Naive thymus-derived CD4-positive, alpha-beta T cell (primary cell): ENCODE results near the gene APPBP2. TPM values are rescaled to one million over a fixed set of nuclear protein-coding genes. Genes with fewer than 3 reads are reported as not detected.

ENCODE experiments used
- ATAC-seq: fragments of 150-1000 bp; cut with Tn5 transposase; 2 replicates; pipeline ENCODE4 v1.10.0; 2021; ENCODE audit warnings: mild to moderate bottlenecking, moderate library complexity
- CTCF ChIA-PET: fragments of 350-600 bp; sonication (Branson Sonifier 250); formaldehyde crosslinking; loops from one replicate; lab custom pipeline; 2021; ENCODE audit warnings: antibody characterized with exemption; lab: Charles Lee
- POLR2A ChIA-PET: fragments of 350-600 bp; sonication (Branson Sonifier 250); formaldehyde crosslinking; loops from one replicate; lab custom pipeline; 2021; ENCODE audit warnings: antibody characterized with exemption, inconsistent platforms; lab: Charles Lee
- DNase-seq, 9 donors: peaks; one replicate each; pipeline versions ENCODE4 v3.0.0 to v3.0.0-alpha.2; 2020 to 2022; ENCODE audit warnings: mixed read lengths in 1 of 9
- H3K27ac ChIP-seq: one replicate; pipeline ENCODE4 v1.7.0; 2013; ENCODE audit warnings: mild to moderate bottlenecking, low read depth, low read length, moderate library complexity
- H3K27me3 ChIP-seq, 2 donors: one replicate each; pipeline ENCODE4 v1.7.0; 2013; ENCODE audit warnings: low read length in 2 of 2, mild to moderate bottlenecking in 2 of 2, moderate library complexity in 2 of 2; ENCODE audit not compliant: control insufficient read depth in 2 of 2, insufficient read depth in 2 of 2
- H3K36me3 ChIP-seq, 3 experiments: 1 replicate in 2 of 3; 2 replicates in 1 of 3; pipeline ENCODE4 v1.7.0; 2013; ENCODE audit warnings: low read length in 3 of 3, mild to moderate bottlenecking in 3 of 3, moderate library complexity in 1 of 3; ENCODE audit not compliant: insufficient read depth in 3 of 3, control insufficient read depth in 2 of 3
- H3K4me1 ChIP-seq, 2 donors: one replicate each; pipeline ENCODE4 v1.7.0; 2013; ENCODE audit warnings: low read length in 2 of 2, mild to moderate bottlenecking in 2 of 2, moderate library complexity in 1 of 2; ENCODE audit not compliant: control insufficient read depth in 2 of 2, insufficient read depth in 2 of 2
- H3K4me3 ChIP-seq: 2 replicates; pipeline ENCODE4 v1.7.0; 2013; ENCODE audit warnings: mild to moderate bottlenecking, low read length
- H3K9me3 ChIP-seq, 3 experiments: 1 replicate in 2 of 3; 2 replicates in 1 of 3; pipeline ENCODE4 v1.7.0; 2013; ENCODE audit warnings: low read length in 3 of 3; ENCODE audit not compliant: control insufficient read depth in 2 of 3
- H3K27ac Mint-ChIP-seq, 9 donors: one replicate each; pipeline ENCODE4 v1.8.0; 2020 to 2022; ENCODE audit warnings: mixed read lengths in 9 of 9, mild to moderate bottlenecking in 8 of 9, moderate library complexity in 5 of 9, inconsistent platforms in 2 of 9
- H3K27me3 Mint-ChIP-seq, 5 donors: one replicate each; pipeline ENCODE4 v1.8.0; 2021 to 2022; ENCODE audit warnings: mixed read lengths in 5 of 5, mild to moderate bottlenecking in 1 of 5
- H3K36me3 Mint-ChIP-seq, 5 donors: one replicate each; pipeline ENCODE4 v1.8.0; 2020 to 2022; ENCODE audit warnings: mixed read lengths in 5 of 5, mild to moderate bottlenecking in 3 of 5, inconsistent platforms in 1 of 5
- H3K4me1 Mint-ChIP-seq, 7 donors: one replicate each; pipeline ENCODE4 v1.8.0; 2020 to 2022; ENCODE audit warnings: mixed read lengths in 7 of 7, mild to moderate bottlenecking in 3 of 7, inconsistent platforms in 1 of 7
- H3K4me3 Mint-ChIP-seq, 10 donors: one replicate each; pipeline ENCODE4 v1.8.0; 2020 to 2022; ENCODE audit warnings: mild to moderate bottlenecking in 10 of 10, mixed read lengths in 10 of 10, moderate library complexity in 6 of 10, inconsistent platforms in 2 of 10
- H3K9me3 Mint-ChIP-seq, 11 donors: one replicate each; pipeline ENCODE4 v1.8.0; 2020 to 2022; ENCODE audit warnings: mixed read lengths in 11 of 11, mild to moderate bottlenecking in 4 of 11, inconsistent platforms in 1 of 11, moderate library complexity in 1 of 11
- intact Hi-C, 2 donors: fragments of 100-400 bp; cut with micrococcal nuclease; formaldehyde crosslinking; loops; one replicate each; pipeline ENCODE4 v1.15.1; 2023
- polyA plus RNA-seq, 2 donors: library from polyadenylated mRNA; unstranded; fragments of 300-500 nt; fragmentation: Illumina TruSeq; gene quantifications; one replicate each; pipeline ENCODE4 v1.2.3, GENCODE V29; 2021
- total RNA-seq, 6 experiments: library from RNA in 5 of 6; stranded (reverse) in 5 of 6; gene quantifications; 1 replicate in 5 of 6; 2 replicates in 1 of 6; pipeline ENCODE4 v1.2.3 and lab custom pipeline; 2021 to 2026

The APPBP2 gene
- total and polyA plus RNA-seq, 7 experiments from 2014 or later, result 23.4 to 47.5 (median 29.0) TPM

- Mint-ChIP-seq H3K4me1 (peaks cover 0 to 2% (median 0%) of the 10 kb centered on the region in 7 donors), H3K27me3 (no peaks in the 10 kb centered on the region), H3K27ac (peak overlapping the region in 4 of 9 donors; percentile 14 to 49 (median 34)), H3K4me3 (no peak overlapping the region), H3K36me3 (peaks cover 0 to 35% (median 30%) of the 10 kb centered on the region in 5 donors), H3K9me3 (peaks cover 0 to 8% (median 0%) of the 10 kb centered on the region in 11 donors)
- ATAC-seq (no peak), DNase-seq (no peak)
- intact Hi-C loops, result no loop called here
- no peaks in the 10 kb centered on the region for H3K4me1 ChIP-seq
- CTCF ChIA-PET, result no interaction called here
- no peak overlapping the region for H3K27ac ChIP-seq
- peaks cover 8 to 64% (median 9%) of the 10 kb centered on the region in 3 experiments for H3K36me3 ChIP-seq
- POLR2A ChIA-PET, result no interaction called here
- no peak overlapping the region for H3K4me3 ChIP-seq
- H3K27me3 ChIP-seq, result no peaks in the 10 kb centered on the region
- no peaks in the 10 kb centered on the region for H3K9me3 ChIP-seq
These were observed 68.9 kb downstream of the APPBP2 start for GRCh38 chr17:60457148-60457547.

- H3K27ac ChIP-seq, result no peak overlapping the region
- Mint-ChIP-seq H3K27me3 (no peaks in the 10 kb centered on the region), H3K4me1 (peaks cover 0 to 2% (median 0%) of the 10 kb centered on the region in 7 donors), H3K36me3 (peaks cover 0 to 43% (median 32%) of the 10 kb centered on the region in 5 donors), H3K27ac (peak overlapping the region in 1 of 9 donors; percentile 28), H3K4me3 (no peak overlapping the region), H3K9me3 (peaks cover 0 to 8% (median 0%) of the 10 kb centered on the region in 11 donors)
- H3K4me3 ChIP-seq, result no peak overlapping the region
- DNase-seq (no peak), ATAC-seq (no peak)
- no peaks in the 10 kb centered on the region for H3K27me3 ChIP-seq
- ChIA-PET CTCF (no interaction called here), POLR2A (no interaction called here)
- no peaks in the 10 kb centered on the region for H3K9me3 ChIP-seq
- intact Hi-C loops, result no loop called here
- H3K4me1 ChIP-seq, result no peaks in the 10 kb centered on the region
- H3K36me3 ChIP-seq, result peaks cover 9 to 54% (median 10%) of the 10 kb centered on the region in 3 experiments
These were observed 70.7 kb downstream of the APPBP2 start for GRCh38 chr17:60455378-60455777.

GRCh38 chr17:60451965-60452364, 74.1 kb downstream of the APPBP2 start:
- H3K36me3 ChIP-seq, result peaks cover 6 to 53% (median 25%) of the 10 kb centered on the region in 3 experiments
- no peaks in the 10 kb centered on the region for H3K9me3 ChIP-seq
- CTCF ChIA-PET, result no interaction called here
- Mint-ChIP-seq H3K27me3 (no peaks in the 10 kb centered on the region), H3K9me3 (no peaks in the 10 kb centered on the region), H3K27ac (no peak overlapping the region), H3K36me3 (peaks cover 0 to 41% (median 22%) of the 10 kb centered on the region in 5 donors), H3K4me3 (no peak overlapping the region), H3K4me1 (peaks cover 0 to 2% (median 0%) of the 10 kb centered on the region in 7 donors)
- H3K27me3 ChIP-seq, result no peaks in the 10 kb centered on the region
- POLR2A ChIA-PET, result interaction anchor here (0.6 kb wide), 1 partner anchor 388 kb away, joined by 4 read pairs; no protein-coding TSS in a partner anchor
- DNase-seq, result no peak
- intact Hi-C loops, result no loop called here
- H3K4me3 ChIP-seq, result no peak overlapping the region
- no peak overlapping the region for H3K27ac ChIP-seq
- H3K4me1 ChIP-seq, result no peaks in the 10 kb centered on the region
- ATAC-seq, result no peak

- Histone ChIP-seq H3K4me3 (no peak overlapping the region), H3K27ac (no peak overlapping the region), H3K27me3 (no peaks in the 10 kb centered on the region), H3K36me3 (peaks cover 6 to 57% (median 31%) of the 10 kb centered on the region in 3 experiments), H3K4me1 (no peaks in the 10 kb centered on the region), H3K9me3 (no peaks in the 10 kb centered on the region)
- H3K36me3 Mint-ChIP-seq, result peaks cover 0 to 39% (median 17%) of the 10 kb centered on the region in 5 donors
- CTCF ChIA-PET, result interaction anchor here (0.6 kb wide), 1 partner anchor 49 kb away, joined by 4 read pairs; no protein-coding TSS in a partner anchor
- no peak for DNase-seq
- no peaks in the 10 kb centered on the region for H3K27me3 Mint-ChIP-seq
- no peaks in the 10 kb centered on the region for H3K9me3 Mint-ChIP-seq
- ATAC-seq, result no peak
- POLR2A ChIA-PET, result interaction anchor here (0.6 to 0.7 kb wide), 2 partner anchors 26 to 1737 kb away, joined by 3 to 5 read pairs; no protein-coding TSS in a partner anchor
- no peak overlapping the region for H3K4me3 Mint-ChIP-seq
- peak overlapping the region in 1 of 9 donors; percentile 49 for H3K27ac Mint-ChIP-seq
- intact Hi-C loops, result no loop called here
- no peaks in the 10 kb centered on the region for H3K4me1 Mint-ChIP-seq
These were observed 75.0 kb downstream of the APPBP2 start for GRCh38 chr17:60451071-60451470.

GRCh38 chr17:60447375-60447774, 78.7 kb downstream of the APPBP2 start:
- ATAC-seq, result no peak
- no peak overlapping the region for H3K4me3 Mint-ChIP-seq
- Histone ChIP-seq H3K27ac (no peak overlapping the region), H3K36me3 (peaks cover 6 to 49% (median 38%) of the 10 kb centered on the region in 3 experiments), H3K9me3 (no peaks in the 10 kb centered on the region), H3K4me1 (no peaks in the 10 kb centered on the region), H3K27me3 (no peaks in the 10 kb centered on the region), H3K4me3 (no peak overlapping the region)
- H3K27me3 Mint-ChIP-seq, result no peaks in the 10 kb centered on the region
- H3K9me3 Mint-ChIP-seq, result no peaks in the 10 kb centered on the region
- peak overlapping the region in 1 of 9 donors; percentile 56 for H3K27ac Mint-ChIP-seq
- DNase-seq, result no peak
- H3K36me3 Mint-ChIP-seq, result peaks cover 0 to 30% (median 14%) of the 10 kb centered on the region in 5 donors
- ChIA-PET CTCF (no interaction called here), POLR2A (no interaction called here)
- intact Hi-C loops, result no loop called here
- no peaks in the 10 kb centered on the region for H3K4me1 Mint-ChIP-seq

GRCh38 chr17:60445144-60445543, 80.9 kb downstream of the APPBP2 start:
- no peaks in the 10 kb centered on the region for H3K4me1 ChIP-seq
- H3K4me3 Mint-ChIP-seq, result no peak overlapping the region
- H3K9me3 Mint-ChIP-seq, result no peaks in the 10 kb centered on the region
- ChIA-PET CTCF (no interaction called here), POLR2A (no interaction called here)
- intact Hi-C loops, result no loop called here
- H3K4me1 Mint-ChIP-seq, result peaks cover 0 to 4% (median 0%) of the 10 kb centered on the region in 7 donors
- peaks cover 6 to 43% (median 29%) of the 10 kb centered on the region in 3 experiments for H3K36me3 ChIP-seq
- no peaks in the 10 kb centered on the region for H3K27me3 Mint-ChIP-seq
- H3K36me3 Mint-ChIP-seq, result peaks cover 0 to 22% (median 6%) of the 10 kb centered on the region in 5 donors
- no peak overlapping the region for H3K4me3 ChIP-seq
- no peak overlapping the region for H3K27ac Mint-ChIP-seq
- H3K27me3 ChIP-seq, result no peaks in the 10 kb centered on the region
- no peaks in the 10 kb centered on the region for H3K9me3 ChIP-seq
- DNase-seq, result no peak
- H3K27ac ChIP-seq, result no peak overlapping the region
- ATAC-seq, result no peak

GRCh38 chr17:60443713-60444112, 82.3 kb downstream of the APPBP2 start:
- H3K4me1 Mint-ChIP-seq, result peaks cover 0 to 4% (median 0%) of the 10 kb centered on the region in 7 donors
- Histone ChIP-seq H3K4me1 (no peaks in the 10 kb centered on the region), H3K36me3 (peaks cover 0 to 32% (median 25%) of the 10 kb centered on the region in 3 experiments), H3K27me3 (no peaks in the 10 kb centered on the region), H3K27ac (no peak overlapping the region), H3K4me3 (no peak overlapping the region), H3K9me3 (no peaks in the 10 kb centered on the region)
- no peaks in the 10 kb centered on the region for H3K27me3 Mint-ChIP-seq
- intact Hi-C loops, result no loop called here
- POLR2A ChIA-PET, result no interaction called here
- DNase-seq, result no peak
- no peak overlapping the region for H3K27ac Mint-ChIP-seq
- no peak overlapping the region for H3K4me3 Mint-ChIP-seq
- peaks cover 0 to 17% (median 1%) of the 10 kb centered on the region in 5 donors for H3K36me3 Mint-ChIP-seq
- no peak for ATAC-seq
- CTCF ChIA-PET, result no interaction called here
- H3K9me3 Mint-ChIP-seq, result no peaks in the 10 kb centered on the region
